RWPE2 (cell line): ENCODE measurements around the gene ADCY1.
"Not testable (repeated sequence)": the region's sequence is repeated elsewhere in the genome, so short reads cannot be mapped to it uniquely, and the experiment has no call there.

Source experiments
- ATAC-seq: fragments of 200-7000 bp; cut with Tn5 transposase; 3 replicates; pipeline ENCODE4 v1.9.1; 2021; ENCODE audit warnings: low read depth
- DNase-seq: peaks from one replicate; pipeline ENCODE4 v3.0.0-alpha.2; 2020; ENCODE audit warnings: low spot score
- H3K27ac ChIP-seq: fragments of 450-650 bp; 2 replicates; pipeline ENCODE4 v1.5.1; 2017; ENCODE audit warnings: mild to moderate bottlenecking; ENCODE audit not compliant: poor library complexity, severe bottlenecking
- H3K27me3 ChIP-seq: fragments of 250-450 bp; sonication (Bioruptor Pico); 2 replicates; pipeline ENCODE4 v1.5.1; 2021; ENCODE audit warnings: mild to moderate bottlenecking, moderate library complexity; ENCODE audit not compliant: insufficient read depth, poor library complexity, severe bottlenecking
- H3K36me3 ChIP-seq: fragments of 250-450 bp; sonication (Bioruptor Pico); 2 replicates; pipeline ENCODE4 v1.5.1; 2020; ENCODE audit warnings: low read depth, mild to moderate bottlenecking, moderate library complexity
- H3K4me1 ChIP-seq: fragments of 250-450 bp; sonication (Bioruptor Pico); 2 replicates; pipeline ENCODE4 v1.5.1; 2021; ENCODE audit warnings: mild to moderate bottlenecking, moderate library complexity; ENCODE audit not compliant: insufficient read depth, poor library complexity, severe bottlenecking
- H3K4me3 ChIP-seq: fragments of 250-450 bp; sonication (Bioruptor Pico); 2 replicates; pipeline ENCODE4 v1.5.1; 2021; ENCODE audit warnings: mild to moderate bottlenecking, moderate library complexity; ENCODE audit not compliant: severe bottlenecking
- H3K9me3 ChIP-seq: fragments of 250-450 bp; sonication (Bioruptor Pico); 2 replicates; pipeline ENCODE4 v1.5.1; 2021; ENCODE audit warnings: mild to moderate bottlenecking, moderate library complexity; ENCODE audit not compliant: severe bottlenecking
- TF ChIP-seq, protein P1 (sequence below): fragments of 450-650 bp; IDR thresholded peaks from one replicate; pipeline ENCODE4 v1.5.1; 2017; ENCODE audit warnings: mild to moderate bottlenecking, moderate library complexity; ENCODE audit not compliant: poor library complexity, severe bottlenecking

ADCY1 gene

GRCh38 chr7:45573661-45574415 lies at the start of gene ADCY1:
TSS of gene ADCY1 (plus strand) at chr7:45574368. CDS start at chr7:45574544, 176 bp downstream.
- Histone ChIP-seq H3K9me3 (no peaks in the 10 kb centered on the region), H3K4me1 (no peaks in the 10 kb centered on the region), H3K4me3 (peak within 1 kb of the TSS; percentile 29), H3K36me3 (no peaks in the 10 kb centered on the region), H3K27ac (no peak within 1 kb of the TSS), H3K27me3 (peaks cover 61% of the 10 kb centered on the region)
- TF ChIP-seq, protein P1, sequence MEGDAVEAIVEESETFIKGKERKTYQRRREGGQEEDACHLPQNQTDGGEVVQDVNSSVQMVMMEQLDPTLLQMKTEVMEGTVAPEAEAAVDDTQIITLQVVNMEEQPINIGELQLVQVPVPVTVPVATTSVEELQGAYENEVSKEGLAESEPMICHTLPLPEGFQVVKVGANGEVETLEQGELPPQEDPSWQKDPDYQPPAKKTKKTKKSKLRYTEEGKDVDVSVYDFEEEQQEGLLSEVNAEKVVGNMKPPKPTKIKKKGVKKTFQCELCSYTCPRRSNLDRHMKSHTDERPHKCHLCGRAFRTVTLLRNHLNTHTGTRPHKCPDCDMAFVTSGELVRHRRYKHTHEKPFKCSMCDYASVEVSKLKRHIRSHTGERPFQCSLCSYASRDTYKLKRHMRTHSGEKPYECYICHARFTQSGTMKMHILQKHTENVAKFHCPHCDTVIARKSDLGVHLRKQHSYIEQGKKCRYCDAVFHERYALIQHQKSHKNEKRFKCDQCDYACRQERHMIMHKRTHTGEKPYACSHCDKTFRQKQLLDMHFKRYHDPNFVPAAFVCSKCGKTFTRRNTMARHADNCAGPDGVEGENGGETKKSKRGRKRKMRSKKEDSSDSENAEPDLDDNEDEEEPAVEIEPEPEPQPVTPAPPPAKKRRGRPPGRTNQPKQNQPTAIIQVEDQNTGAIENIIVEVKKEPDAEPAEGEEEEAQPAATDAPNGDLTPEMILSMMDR, result no peak
- ATAC-seq, result no peak
- no peak for DNase-seq

- no peak for DNase-seq
- no peaks in the 10 kb centered on the region for H3K4me1 ChIP-seq
These were observed 49.7 kb upstream of the ADCY1 start for GRCh38 chr7:45524445-45524844.

DNA sequence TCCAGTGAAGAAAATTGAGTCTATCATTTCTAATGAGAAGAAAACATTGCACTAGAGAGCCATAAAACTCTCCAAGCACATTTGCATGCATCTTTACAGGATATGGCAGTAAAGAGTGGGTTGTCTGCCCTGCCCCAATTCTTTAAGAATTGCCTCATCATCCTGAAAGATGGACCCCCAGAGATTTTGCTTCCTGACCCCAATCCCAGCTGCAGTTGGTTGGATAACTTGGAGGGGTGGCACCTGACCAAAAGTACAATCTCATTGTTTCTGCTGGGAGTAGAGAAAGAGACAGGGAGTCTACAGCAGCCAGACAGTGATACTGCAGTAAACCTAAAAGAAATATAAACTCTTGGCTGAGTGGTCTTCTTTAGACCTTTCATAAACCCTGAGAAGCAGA lies 49.1 kb upstream of the ADCY1 start:
- Histone ChIP-seq H3K4me3 (no peak overlapping the region), H3K4me1 (no peaks in the 10 kb centered on the region), H3K9me3 (no peaks in the 10 kb centered on the region), H3K27ac (no peak overlapping the region), H3K36me3 (no peaks in the 10 kb centered on the region), H3K27me3 (peaks cover 8% of the 10 kb centered on the region)
- TF ChIP-seq, protein P1, result no peak
- DNase-seq (no peak), ATAC-seq (no peak)

More at GRCh38 chr7:45524445-45524844, 49.7 kb upstream of the ADCY1 start:
- Histone ChIP-seq H3K27ac (no peak overlapping the region), H3K9me3 (no peaks in the 10 kb centered on the region), H3K36me3 (no peaks in the 10 kb centered on the region), H3K4me3 (no peak overlapping the region), H3K27me3 (peaks cover 7% of the 10 kb centered on the region)
- TF ChIP-seq, protein P1, result no peak
- ATAC-seq, result no peak

DNA sequence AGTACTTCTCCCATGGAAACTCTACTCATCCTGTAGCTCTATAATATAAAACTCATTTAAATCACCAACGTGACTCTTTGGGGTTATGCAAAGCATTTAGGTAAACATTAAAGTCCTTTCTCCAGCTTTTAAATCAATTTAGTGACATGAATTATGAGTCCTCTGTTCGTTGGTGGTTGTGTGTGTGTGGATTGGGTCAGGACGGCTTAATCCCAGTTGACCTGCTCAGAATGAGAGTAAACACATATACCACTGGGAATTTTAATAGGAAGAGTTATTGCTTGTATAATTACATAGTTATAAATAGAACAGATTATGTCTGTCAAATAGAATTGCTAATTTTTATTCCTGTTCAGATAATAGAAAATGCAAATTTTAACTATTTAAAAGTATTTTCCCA lies 30.7 kb upstream of the ADCY1 start:
- ATAC-seq (no peak), DNase-seq (no peak)
- Histone ChIP-seq H3K4me3 (no peak overlapping the region), H3K27ac (no peak overlapping the region), H3K9me3 (no peaks in the 10 kb centered on the region), H3K27me3 (peaks cover 2% of the 10 kb centered on the region), H3K4me1 (no peaks in the 10 kb centered on the region), H3K36me3 (no peaks in the 10 kb centered on the region)
- TF ChIP-seq, protein P1, result no peak

GRCh38 chr7:45545105-45545710 lies 29.0 kb upstream of the ADCY1 start:
- H3K36me3 ChIP-seq, H3K4me3 ChIP-seq, ATAC-seq, H3K4me1 ChIP-seq, H3K27ac ChIP-seq, DNase-seq, H3K27me3 ChIP-seq, H3K9me3 ChIP-seq: not testable (repeated sequence)

DNA sequence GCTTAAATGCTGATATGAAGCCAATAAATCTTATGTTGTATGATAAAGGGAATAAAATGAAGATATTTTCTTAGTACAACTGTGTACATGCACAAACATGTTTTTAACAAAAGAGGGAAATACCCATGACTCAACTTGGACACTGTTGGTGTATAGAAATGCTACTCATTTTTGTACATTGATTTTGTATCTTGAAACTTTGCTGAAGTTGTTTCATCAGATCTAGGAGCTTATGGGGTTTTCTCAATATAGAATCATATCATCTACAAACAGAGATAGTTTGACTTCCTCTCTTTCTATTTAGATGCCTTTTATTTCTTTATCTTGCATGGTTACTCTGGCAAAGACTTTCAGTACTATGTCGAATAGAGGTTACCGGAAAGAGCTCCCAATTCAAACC lies 25.3 kb upstream of the ADCY1 start:
- not testable (repeated sequence) for DNase-seq, H3K36me3 ChIP-seq, H3K27ac ChIP-seq, H3K27me3 ChIP-seq, H3K9me3 ChIP-seq, H3K4me3 ChIP-seq, ATAC-seq, H3K4me1 ChIP-seq
